ENCODE measurements around the gene RBM17. TPM values are rescaled to one million over a fixed set of nuclear protein-coding genes. Genes with fewer than 3 reads are reported as not detected.

The RBM17 gene
- total RNA-seq, 1 donor from 2014 or later: 113 TPM

- Mint-ChIP-seq H3K27me3 (ENCODE audit: unreplicated experiment) (no peaks in the 10 kb centered on the region), H3K27ac (ENCODE audit: unreplicated experiment) (peak overlapping the region; percentile 3), H3K4me3 (ENCODE audit: unreplicated experiment) (no peak overlapping the region), H3K4me1 (ENCODE audit: unreplicated experiment) (peaks cover 20% of the 10 kb centered on the region), H3K9me3 (ENCODE audit: unreplicated experiment) (no peaks in the 10 kb centered on the region), H3K36me3 (ENCODE audit: low read depth, unreplicated experiment) (peaks cover 10% of the 10 kb centered on the region)
- no peak for DNase-seq (ENCODE audit: low spot score)
- TF ChIP-seq CTCF (IDR thresholded peaks at IDR 0.05; ENCODE audit: unreplicated experiment): no peak
Measured at GRCh38 chr10:6095810-6096570, 7.2 kb downstream of the RBM17 start.

- Mint-ChIP-seq H3K9me3 (ENCODE audit: unreplicated experiment) (no peaks in the 10 kb centered on the region), H3K4me1 (ENCODE audit: unreplicated experiment) (peaks cover 13% of the 10 kb centered on the region), H3K4me3 (ENCODE audit: unreplicated experiment) (no peak overlapping the region), H3K36me3 (ENCODE audit: low read depth, unreplicated experiment) (peaks cover 10% of the 10 kb centered on the region), H3K27ac (ENCODE audit: unreplicated experiment) (no peak overlapping the region), H3K27me3 (ENCODE audit: unreplicated experiment) (no peaks in the 10 kb centered on the region)
- DNase-seq (ENCODE audit: low spot score): no peak
- TF ChIP-seq CTCF (IDR thresholded peaks at IDR 0.05; ENCODE audit: unreplicated experiment): no peak
Measured at GRCh38 chr10:6097063-6097462, 8.2 kb downstream of the RBM17 start.

- no peaks in the 10 kb centered on the region for H3K27me3 Mint-ChIP-seq (ENCODE audit: unreplicated experiment)
- no peak overlapping the region for H3K27ac Mint-ChIP-seq (ENCODE audit: unreplicated experiment)
- peak overlapping the region; percentile 5 for H3K4me3 Mint-ChIP-seq (ENCODE audit: unreplicated experiment)
- peaks cover 5% of the 10 kb centered on the region for H3K4me1 Mint-ChIP-seq (ENCODE audit: unreplicated experiment)
- peaks cover 17% of the 10 kb centered on the region for H3K36me3 Mint-ChIP-seq (ENCODE audit: low read depth, unreplicated experiment)
- DNase-seq (ENCODE audit: low spot score): no peak
- no peak for TF ChIP-seq CTCF (IDR thresholded peaks at IDR 0.05; ENCODE audit: unreplicated experiment)
- H3K9me3 Mint-ChIP-seq (ENCODE audit: unreplicated experiment): no peaks in the 10 kb centered on the region
Measured at GRCh38 chr10:6098156-6098555, 9.3 kb downstream of the RBM17 start.

- DNase-seq (ENCODE audit: low spot score): no peak
- Mint-ChIP-seq H3K4me1 (ENCODE audit: unreplicated experiment) (peaks cover 13% of the 10 kb centered on the region), H3K36me3 (ENCODE audit: low read depth, unreplicated experiment) (peaks cover 17% of the 10 kb centered on the region), H3K27ac (ENCODE audit: unreplicated experiment) (no peak overlapping the region), H3K27me3 (ENCODE audit: unreplicated experiment) (no peaks in the 10 kb centered on the region), H3K9me3 (ENCODE audit: unreplicated experiment) (no peaks in the 10 kb centered on the region), H3K4me3 (ENCODE audit: unreplicated experiment) (no peak overlapping the region)
- TF ChIP-seq CTCF (IDR thresholded peaks at IDR 0.05; ENCODE audit: unreplicated experiment): no peak
Measured at GRCh38 chr10:6100370-6100769, 11.5 kb downstream of the RBM17 start.

GRCh38 chr10:6101181-6101580 lies 12.3 kb downstream of the RBM17 start:
- Mint-ChIP-seq H3K27me3 (ENCODE audit: unreplicated experiment) (no peaks in the 10 kb centered on the region), H3K4me1 (ENCODE audit: unreplicated experiment) (peaks cover 13% of the 10 kb centered on the region), H3K9me3 (ENCODE audit: unreplicated experiment) (no peaks in the 10 kb centered on the region), H3K4me3 (ENCODE audit: unreplicated experiment) (no peak overlapping the region), H3K36me3 (ENCODE audit: low read depth, unreplicated experiment) (peaks cover 17% of the 10 kb centered on the region), H3K27ac (ENCODE audit: unreplicated experiment) (no peak overlapping the region)
- DNase-seq (ENCODE audit: low spot score): no peak
- TF ChIP-seq CTCF (IDR thresholded peaks at IDR 0.05; ENCODE audit: unreplicated experiment): no peak

All from endothelial cell (in vitro differentiated cells).